Globus pallidus (tissue), 1 donor: Measurements from ENCODE around the gene CHAC1.

Source experiments
- DNase-seq: peaks from one replicate; pipeline ENCODE4 v3.0.0-alpha.2; 2015; ENCODE audit warnings: low spot score

The CHAC1 gene

DNA sequence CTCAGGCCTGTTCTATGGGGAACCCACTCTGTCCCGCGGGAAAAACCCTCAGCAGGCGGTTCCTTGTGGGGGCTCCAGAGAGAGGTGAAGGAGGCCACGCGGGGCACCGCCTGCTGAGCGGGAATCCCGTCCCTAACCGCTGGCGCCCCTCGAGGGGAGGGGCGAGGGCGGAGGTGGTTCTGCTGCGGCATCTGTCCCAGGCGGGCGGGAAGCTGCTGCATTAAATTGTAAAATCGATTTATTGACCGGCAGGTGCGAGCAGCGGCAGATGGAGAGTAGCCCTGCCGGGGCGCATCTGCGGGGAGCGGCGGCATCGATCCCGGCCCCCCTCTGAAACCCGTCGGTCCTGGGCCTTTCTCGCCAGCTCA is 27.8 kb upstream of the CHAC1 start:
- DNase-seq, result no peak

DNA sequence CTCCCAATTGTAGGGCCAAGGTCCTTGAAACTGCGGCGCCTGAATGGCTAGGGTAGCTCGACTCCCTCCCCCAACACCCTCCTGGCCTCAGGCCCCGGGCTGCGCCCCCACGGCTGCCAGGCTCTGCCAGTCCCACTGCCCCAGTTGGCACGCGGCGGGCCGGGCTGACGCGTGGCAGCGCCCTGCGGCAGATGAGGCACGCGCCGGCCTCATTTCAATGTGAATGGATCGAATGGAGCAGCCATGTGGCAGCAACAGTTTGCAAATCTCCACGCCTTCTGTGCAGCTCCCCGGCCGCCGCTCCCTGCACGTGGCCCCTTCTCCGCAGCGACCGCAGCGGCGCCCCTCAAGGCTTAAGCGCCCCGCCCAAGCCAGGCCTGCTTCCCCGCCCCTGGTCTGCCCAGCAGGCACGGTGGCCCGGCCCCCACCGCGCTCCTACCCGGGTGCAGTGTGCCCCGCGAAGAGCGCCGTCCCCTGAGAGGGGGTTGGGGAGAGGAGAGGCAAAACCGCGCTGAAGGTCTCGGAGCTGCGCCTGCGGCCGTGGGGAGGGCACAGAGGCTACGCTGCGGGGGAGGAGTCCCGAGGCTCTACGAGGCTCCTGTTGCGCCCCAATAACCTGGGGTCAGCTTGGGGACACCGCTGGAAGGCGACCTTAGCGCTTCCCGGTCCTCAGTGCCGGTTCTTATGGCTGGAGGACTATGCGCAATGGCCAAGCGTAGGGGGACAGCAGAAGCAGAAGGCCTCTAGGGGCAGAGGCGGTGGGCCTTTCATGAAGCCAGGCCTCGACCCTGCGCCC is 27.2 kb upstream of the CHAC1 start:
- DNase-seq, result no peak

DNA sequence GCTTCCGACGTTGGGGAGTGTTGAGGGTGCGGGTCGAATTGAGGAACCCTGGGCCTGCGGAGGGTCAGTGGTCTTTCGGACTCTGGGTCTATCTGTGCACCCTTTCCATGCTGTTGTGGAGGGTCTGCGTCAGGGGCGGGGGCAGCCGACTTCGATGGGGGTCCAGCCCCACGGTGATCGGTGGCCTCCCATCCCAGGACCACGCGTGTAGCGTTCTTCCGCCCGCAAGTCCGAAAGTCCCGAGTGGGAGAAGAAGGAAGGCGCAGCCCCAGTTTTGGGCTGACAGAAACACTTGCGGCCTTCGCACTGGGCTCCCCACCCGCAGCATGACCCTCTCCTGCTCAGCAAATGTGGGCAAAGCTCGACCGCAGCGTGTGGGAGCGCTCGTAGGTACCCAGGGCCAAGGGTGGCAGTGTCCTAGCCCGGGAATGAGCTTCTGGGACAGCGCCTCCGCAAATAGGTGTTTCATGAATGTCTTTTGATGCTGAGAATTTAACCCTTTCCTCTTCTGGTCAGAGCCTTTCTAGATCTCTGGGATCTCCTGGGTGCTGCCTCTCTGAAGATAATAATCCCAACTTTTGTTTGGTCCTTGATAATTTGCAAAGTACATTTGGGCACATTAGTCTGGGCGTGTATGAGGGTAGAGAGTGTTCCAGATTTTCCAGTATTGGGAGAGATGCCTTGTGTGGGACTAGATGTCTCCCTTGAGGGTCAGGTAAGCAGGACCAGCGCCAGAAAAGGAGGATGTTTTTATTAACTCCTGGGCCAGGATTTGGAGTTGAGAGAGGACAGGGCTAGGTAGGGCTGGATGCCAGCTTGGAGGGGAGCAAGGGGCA is 26.4 kb upstream of the CHAC1 start:
- DNase-seq, result no peak

DNA sequence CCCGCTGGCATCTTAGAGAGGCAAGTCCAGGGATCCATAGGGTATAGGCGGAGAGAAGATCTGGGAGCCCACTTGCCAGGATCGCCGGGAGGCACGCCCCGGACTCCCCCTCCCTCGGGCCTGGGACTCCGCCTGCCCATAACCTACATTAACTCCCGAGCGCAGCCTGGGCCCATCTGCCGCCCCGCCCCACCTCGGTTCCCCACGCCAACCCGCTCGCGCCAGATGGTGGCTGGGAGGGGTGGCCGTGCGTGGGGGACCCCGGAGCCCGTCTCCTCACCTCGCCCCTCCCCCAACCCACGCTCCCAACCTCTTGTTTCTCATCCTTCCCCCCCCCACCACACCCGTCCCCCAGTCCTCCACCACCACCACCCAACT is 25.8 kb upstream of the CHAC1 start:
- DNase-seq, result no peak

DNA sequence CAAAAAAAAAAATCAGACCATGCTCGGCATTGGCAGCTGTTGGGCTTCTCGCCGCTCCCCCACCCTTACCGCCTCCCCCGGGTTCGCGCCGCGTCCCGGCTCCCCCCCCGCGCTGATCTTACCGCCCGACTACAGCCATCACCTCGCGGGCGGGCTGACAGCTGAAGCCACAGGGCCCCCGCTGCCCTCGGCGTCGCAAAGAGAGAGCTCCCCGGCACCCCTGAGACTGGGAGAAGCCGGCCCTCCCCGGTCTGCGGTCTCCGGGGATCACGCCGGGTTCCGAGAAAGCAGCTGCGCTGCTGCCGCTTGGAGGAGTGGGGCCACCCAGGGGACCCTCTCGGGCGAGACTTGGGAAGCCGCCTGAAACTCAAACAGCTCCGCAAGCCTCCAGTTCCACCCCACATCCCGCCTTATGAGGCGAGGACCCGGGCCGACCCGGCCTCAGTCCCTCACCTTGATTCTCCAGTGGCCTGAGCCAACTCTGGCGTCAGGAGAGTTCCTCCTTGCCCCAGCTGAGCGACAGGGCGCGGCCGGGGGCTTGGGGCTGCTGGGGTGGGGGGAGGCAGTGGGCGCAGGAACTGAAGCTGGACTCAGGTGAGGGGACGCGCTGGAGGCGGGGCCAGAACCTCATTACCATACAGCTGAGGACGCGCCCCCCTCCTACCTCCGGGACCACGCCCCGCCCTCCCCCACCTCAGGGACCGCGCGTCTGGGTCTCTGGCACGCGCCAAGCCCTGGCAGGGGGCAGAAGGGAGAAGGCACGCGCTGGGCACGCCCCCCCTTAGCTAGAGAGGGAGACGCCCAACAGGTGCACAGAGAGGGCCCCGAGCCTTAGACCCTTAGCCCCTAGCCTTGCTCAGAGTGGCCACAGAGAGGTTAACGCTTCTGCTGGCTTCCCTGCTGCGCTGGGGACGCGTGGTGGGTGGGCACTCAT is 25.1 kb upstream of the CHAC1 start:
- no peak for DNase-seq

DNA sequence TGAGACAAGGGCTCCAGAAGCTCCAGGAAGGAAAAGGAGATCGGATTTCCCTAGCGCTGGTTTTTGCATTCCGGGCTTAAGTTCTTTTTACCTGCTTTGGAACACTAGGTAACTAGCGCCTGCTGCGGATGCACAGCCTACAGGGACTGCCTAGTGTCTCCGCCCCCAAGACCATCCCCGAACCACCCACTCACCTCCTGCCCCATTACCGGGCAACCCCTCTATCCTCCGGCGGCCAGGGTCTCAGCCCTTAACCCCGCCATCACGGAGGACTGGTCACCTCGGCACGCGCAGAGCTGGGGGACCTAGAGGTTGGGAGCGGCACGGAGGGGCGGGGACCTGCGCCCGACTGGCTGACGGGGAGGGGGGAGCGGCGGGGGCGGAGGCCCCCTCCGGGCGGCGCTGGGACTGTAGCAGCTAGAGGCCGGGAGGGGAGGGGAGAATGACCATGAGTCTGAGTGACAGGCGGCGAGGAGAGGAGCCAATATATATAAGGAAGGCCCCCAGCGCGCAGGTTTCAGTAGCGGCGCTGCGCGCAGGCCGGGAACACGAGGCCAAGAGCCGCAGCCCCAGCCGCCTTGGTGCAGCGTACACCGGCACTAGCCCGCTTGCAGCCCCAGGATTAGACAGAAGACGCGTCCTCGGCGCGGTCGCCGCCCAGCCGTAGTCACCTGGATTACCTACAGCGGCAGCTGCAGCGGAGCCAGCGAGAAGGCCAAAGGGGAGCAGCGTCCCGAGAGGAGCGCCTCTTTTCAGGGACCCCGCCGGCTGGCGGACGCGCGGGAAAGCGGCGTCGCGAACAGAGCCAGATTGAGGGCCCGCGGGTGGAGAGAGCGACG is 24.2 kb upstream of the CHAC1 start, which contains the start of gene DLL4:
Gene DLL4, plus strand, starts transcription at position 520 of the 839 bp plus-strand sequence. CDS start 329 bp downstream, outside the sequence.
- no peak for DNase-seq

DNA sequence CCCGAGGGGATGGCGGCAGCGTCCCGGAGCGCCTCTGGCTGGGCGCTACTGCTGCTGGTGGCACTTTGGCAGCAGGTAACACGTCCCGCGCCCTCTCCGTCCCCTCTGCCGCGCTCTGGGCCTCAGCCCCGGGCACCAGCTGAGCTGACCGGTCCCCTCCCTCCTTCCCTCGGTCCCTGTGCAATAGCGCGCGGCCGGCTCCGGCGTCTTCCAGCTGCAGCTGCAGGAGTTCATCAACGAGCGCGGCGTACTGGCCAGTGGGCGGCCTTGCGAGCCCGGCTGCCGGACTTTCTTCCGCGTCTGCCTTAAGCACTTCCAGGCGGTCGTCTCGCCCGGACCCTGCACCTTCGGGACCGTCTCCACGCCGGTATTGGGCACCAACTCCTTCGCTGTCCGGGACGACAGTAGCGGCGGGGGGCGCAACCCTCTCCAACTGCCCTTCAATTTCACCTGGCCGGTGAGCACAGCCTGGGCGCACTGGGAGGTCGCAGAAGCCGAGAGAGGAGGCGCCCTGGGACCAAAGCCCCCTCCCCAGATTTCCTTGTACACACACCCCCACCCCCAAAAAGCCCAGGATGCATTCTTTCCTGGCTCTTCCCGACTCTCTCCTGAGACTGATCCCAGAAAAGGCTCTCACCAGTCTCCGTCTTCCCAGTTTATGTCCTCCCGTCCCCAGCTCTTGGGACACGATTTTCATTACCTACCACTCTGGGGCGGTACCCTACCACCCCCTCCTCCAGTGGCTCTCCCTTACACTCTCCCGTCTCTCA is 23.4 kb upstream of the CHAC1 start:
- DNase-seq, result no peak

DNA sequence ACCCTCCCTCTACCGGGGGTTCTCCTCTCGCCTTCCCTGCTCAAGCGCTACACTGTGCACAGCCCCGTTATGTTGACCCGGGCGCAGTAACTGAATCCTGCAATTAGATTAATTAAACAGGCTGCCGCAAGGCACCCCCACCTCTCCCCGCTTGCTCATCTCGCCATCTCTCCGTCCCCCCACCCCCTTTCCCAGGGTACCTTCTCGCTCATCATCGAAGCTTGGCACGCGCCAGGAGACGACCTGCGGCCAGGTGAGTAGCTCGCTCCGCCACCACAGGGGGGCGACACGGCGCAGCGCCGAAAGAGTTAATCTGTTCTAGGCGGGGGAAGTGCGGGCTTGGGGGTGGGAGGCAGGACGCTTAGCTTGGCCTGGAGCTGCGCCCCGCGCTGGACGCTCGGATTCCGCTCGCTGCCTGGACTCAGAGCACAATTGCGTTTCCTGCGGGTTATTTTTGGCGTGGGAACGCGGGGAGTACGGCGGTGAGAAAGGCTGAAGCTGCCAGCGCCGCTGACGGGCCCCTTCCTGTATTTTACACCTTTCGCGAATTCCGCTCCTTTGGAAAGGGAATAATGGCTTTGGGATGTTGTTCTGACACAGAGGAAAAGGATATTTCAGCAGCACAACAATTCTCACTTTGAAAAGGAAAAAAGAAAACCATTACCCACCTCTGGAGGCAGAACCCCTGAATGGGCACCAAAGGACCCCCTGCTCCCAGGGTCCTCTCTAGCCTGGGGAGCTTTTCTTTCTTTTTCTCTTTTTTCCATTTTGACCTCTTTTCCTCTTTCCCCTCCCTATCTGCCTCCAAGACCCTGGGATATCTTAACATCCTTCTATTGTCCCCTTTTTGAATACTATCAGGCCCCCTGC is 22.6 kb upstream of the CHAC1 start:
- no peak for DNase-seq

DNA sequence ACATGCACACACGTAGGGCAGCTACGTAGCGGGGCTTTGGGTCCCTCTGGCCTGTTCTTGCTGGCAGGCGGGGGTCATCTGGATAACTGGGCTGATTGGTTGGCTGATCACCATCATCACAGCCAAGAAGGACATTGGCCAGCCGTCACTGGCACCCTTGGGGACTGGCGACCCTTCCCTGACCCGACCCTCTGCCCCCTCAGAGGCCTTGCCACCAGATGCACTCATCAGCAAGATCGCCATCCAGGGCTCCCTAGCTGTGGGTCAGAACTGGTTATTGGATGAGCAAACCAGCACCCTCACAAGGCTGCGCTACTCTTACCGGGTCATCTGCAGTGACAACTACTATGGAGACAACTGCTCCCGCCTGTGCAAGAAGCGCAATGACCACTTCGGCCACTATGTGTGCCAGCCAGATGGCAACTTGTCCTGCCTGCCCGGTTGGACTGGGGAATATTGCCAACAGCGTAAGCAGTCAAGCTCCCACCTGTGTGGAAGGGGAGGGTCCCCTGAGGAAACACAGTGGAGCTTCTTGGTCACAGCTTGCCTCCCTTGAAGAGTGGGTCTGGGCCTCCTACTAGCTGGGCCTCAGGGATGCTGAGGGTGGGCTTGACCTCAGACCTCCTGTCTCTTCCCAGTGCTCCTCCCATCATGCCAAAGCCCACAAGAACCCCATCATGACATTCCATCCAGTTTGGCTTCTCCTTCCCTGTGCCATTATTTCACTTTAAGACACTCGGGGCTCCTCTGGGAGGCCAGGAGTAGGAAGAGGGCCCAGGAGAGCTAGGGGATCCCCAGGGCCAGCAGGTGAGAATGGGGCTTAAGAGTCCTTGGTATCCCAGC is 21.8 kb upstream of the CHAC1 start:
- no peak for DNase-seq

DNA sequence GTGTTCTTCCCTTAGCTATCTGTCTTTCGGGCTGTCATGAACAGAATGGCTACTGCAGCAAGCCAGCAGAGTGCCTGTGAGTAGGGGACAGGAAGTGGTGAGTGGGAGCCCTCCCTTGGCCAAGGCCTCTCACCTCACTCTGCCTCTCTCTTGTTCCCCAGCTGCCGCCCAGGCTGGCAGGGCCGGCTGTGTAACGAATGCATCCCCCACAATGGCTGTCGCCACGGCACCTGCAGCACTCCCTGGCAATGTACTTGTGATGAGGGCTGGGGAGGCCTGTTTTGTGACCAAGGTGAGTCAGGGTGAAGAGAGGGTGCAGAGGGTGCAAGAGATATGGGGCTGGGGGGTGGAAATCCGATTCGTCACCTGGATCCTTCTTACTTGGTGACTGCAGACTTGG is 21.1 kb upstream of the CHAC1 start:
- no peak for DNase-seq

DNA sequence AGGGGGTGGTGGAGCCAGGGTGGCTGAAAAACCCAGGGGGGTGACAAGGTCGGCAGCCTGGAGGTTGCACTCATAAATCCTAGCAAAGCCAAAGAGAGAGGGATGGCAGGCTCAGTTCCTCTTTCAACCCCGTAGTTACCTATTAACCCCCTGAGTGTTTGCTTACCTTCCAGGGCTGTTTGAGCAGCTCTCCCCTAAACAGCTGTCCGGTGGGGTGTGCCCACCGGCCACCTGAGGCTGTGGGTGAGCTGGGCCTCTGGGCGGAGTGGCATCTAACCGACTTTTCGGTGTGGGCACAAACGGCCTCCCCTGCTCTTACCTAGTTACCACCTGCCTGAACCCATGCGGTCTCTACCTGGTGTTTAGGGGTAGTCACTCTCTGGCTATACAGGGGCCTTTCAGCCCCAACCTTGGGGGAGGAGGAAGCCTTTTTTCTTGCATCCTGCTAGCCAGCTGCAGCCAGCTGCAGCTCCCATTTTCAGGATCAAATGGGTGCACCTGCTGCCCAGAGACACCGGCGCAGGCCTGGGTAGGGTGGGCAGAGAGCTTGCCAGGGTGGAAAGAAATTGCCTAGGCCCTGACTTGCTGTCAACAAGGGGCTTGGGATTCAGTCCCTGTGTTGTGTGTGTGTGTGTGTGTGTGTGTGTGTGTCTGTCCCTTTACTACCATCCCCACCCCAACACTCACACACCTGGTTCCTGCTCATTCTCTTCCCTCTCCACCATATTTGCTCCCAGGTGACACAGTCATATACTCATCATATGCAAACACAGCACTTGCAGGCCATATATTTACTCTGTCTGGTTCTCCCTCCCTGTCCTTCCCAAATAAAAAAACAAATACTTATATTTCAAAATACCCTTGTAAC is 20.4 kb upstream of the CHAC1 start:
- no peak for DNase-seq

DNA sequence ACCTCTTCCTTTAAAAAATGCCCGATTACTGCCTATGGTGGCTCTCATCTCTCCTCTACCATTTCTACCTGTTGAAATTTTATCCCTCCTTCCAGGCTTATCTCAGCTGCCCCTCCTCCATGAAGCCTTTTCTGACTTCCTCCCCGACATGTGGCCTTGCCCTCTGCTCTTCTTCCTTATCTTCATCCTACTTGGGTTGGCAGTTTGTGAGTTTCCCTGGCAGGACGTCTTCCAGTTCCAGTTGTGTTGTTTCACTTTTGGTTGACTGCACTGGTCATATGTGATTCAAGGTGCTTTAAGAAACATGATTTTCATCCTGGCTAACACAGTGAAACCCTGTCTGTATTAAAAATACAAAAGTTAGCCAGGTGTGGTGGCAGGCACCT is 19.8 kb upstream of the CHAC1 start:
- no peak for DNase-seq

DNA sequence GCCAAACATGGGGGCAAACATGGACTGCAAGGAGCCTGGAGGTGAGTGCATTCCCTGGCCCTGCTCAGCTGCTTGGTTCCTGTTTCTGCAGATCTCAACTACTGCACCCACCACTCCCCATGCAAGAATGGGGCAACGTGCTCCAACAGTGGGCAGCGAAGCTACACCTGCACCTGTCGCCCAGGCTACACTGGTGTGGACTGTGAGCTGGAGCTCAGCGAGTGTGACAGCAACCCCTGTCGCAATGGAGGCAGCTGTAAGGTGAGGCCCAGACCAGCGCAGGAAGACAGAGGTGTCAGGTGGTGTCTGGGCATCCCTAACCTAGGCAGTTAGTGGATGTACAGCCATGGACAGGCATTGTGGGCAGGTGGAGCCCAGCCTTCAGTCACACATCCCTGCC is 18.8 kb upstream of the CHAC1 start:
- DNase-seq, result no peak

DNA sequence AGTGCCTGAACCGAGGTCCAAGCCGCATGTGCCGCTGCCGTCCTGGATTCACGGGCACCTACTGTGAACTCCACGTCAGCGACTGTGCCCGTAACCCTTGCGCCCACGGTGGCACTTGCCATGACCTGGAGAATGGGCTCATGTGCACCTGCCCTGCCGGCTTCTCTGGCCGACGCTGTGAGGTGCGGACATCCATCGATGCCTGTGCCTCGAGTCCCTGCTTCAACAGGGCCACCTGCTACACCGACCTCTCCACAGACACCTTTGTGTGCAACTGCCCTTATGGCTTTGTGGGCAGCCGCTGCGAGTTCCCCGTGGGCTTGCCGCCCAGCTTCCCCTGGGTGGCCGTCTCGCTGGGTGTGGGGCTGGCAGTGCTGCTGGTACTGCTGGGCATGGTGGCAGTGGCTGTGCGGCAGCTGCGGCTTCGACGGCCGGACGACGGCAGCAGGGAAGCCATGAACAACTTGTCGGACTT is 17.0 kb upstream of the CHAC1 start:
- no peak for DNase-seq

DNA sequence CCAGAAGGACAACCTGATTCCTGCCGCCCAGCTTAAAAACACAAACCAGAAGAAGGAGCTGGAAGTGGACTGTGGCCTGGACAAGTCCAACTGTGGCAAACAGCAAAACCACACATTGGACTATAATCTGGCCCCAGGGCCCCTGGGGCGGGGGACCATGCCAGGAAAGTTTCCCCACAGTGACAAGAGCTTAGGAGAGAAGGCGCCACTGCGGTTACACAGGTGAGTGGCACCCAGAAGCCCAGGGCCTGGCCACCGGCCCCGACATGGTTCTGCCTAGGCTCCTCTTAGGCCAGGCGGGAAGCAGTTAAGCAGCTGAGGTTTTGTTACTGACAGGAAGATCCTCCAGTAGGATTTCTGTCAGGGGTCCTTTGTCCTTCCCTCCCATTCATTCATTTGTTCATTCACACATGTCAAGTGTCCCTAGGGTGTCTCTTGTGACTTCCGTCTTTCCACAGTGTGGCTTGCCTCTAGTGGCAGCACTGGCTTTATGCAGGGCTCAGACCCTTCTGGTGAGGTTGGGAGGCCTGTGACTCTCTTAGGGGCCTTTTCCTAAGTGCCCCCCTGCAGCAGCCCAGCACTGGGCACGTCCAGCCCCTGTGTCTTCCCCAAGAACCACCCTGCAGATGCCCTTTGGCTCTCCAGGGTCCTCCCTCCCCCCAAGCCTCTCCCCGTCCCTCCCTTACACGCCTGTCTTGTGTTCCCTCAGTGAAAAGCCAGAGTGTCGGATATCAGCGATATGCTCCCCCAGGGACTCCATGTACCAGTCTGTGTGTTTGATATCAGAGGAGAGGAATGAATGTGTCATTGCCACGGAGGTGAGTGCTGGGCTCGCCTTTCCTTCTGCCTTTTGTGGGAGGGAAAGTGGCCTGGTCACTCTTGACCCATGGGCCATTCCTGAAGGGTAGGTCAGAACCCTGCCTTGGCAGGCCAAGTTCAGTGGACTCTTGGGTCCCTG is 16.3 kb upstream of the CHAC1 start:
- no peak for DNase-seq

DNA sequence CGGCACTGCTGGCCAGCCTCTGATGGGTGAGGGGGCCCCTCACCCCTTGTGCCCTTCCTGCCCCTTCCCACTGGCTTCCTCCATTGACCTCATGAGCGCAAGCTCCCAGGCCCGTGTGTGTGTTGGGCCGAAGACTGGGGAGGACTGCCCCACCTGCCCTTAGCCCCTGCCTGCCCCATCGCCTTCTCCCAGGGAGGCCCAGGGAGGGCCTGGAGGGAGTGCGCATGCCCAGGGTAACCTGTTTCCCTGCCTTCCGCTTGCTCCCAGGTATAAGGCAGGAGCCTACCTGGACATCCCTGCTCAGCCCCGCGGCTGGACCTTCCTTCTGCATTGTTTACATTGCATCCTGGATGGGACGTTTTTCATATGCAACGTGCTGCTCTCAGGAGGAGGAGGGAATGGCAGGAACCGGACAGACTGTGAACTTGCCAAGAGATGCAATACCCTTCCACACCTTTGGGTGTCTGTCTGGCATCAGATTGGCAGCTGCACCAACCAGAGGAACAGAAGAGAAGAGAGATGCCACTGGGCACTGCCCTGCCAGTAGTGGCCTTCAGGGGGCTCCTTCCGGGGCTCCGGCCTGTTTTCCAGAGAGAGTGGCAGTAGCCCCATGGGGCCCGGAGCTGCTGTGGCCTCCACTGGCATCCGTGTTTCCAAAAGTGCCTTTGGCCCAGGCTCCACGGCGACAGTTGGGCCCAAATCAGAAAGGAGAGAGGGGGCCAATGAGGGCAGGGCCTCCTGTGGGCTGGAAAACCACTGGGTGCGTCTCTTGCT is 15.3 kb upstream of the CHAC1 start:
- DNase-seq, result no peak
